GM23338 (cell line): ENCODE results near the gene AGBL4.

Experiments used
- CREB1 ChIP-seq: fragments of 250-450 bp; sonication (Bioruptor Pico); IDR thresholded peaks from 2 replicates; pipeline ENCODE4 v1.5.0; 2020; ENCODE audit warnings: low read depth, mild to moderate bottlenecking, moderate library complexity
- CTCF ChIP-seq, 2 experiments: fragments of 200-600 bp in 1 of 2; sonication (generic) in 1 of 2; conservative IDR thresholded peaks; 2 replicates each; pipeline versions ENCODE4 v1.5.1 to v1.6.1; 2016 to 2017; ENCODE audit warnings: antibody characterized with exemption in 2 of 2, low read depth in 2 of 2, mild to moderate bottlenecking in 2 of 2, moderate library complexity in 1 of 2
- ETS1 ChIP-seq: IDR thresholded peaks from 2 replicates; pipeline ENCODE4 v1.6.1; 2016; ENCODE audit warnings: antibody characterized with exemption
- EZH2 ChIP-seq: fragments of 200-600 bp; sonication (generic); IDR thresholded peaks from one replicate; pipeline ENCODE4 v1.8.0; 2017; ENCODE audit warnings: antibody characterized with exemption, mild to moderate bottlenecking, low read depth; ENCODE audit not compliant: unreplicated experiment
- EZH2phosphoT487 ChIP-seq: fragments of 200-600 bp; sonication (generic); IDR thresholded peaks from one replicate; pipeline ENCODE4 v1.8.1; 2018; ENCODE audit warnings: antibody characterized with exemption; ENCODE audit not compliant: unreplicated experiment
- JUNB ChIP-seq: IDR thresholded peaks from one replicate; pipeline ENCODE4 v1.6.1; 2016; ENCODE audit warnings: antibody characterized with exemption; ENCODE audit not compliant: unreplicated experiment
- POLR2AphosphoS5 ChIP-seq: IDR thresholded peaks from 2 replicates; pipeline ENCODE4 v1.6.1; 2016; ENCODE audit warnings: antibody characterized with exemption, low read depth
- STAT1 ChIP-seq: IDR thresholded peaks from one replicate; pipeline ENCODE4 v1.6.1; 2016; ENCODE audit warnings: antibody characterized with exemption; ENCODE audit not compliant: unreplicated experiment
- ZNF114 ChIP-seq: fragments of 250-450 bp; sonication (Bioruptor Pico); IDR thresholded peaks from 2 replicates; pipeline ENCODE4 v1.5.0; 2020; ENCODE audit warnings: mild to moderate bottlenecking, moderate library complexity
- ZNF331 ChIP-seq: fragments of 250-450 bp; sonication (Bioruptor Pico); IDR thresholded peaks from 2 replicates; pipeline ENCODE4 v1.5.0; 2020; ENCODE audit warnings: low read depth, mild to moderate bottlenecking, moderate library complexity
- TF ChIP-seq, protein P1 (sequence below): IDR thresholded peaks from one replicate; pipeline ENCODE4 v1.6.1; 2018; ENCODE audit warnings: antibody characterized with exemption; ENCODE audit not compliant: unreplicated experiment

DNA sequence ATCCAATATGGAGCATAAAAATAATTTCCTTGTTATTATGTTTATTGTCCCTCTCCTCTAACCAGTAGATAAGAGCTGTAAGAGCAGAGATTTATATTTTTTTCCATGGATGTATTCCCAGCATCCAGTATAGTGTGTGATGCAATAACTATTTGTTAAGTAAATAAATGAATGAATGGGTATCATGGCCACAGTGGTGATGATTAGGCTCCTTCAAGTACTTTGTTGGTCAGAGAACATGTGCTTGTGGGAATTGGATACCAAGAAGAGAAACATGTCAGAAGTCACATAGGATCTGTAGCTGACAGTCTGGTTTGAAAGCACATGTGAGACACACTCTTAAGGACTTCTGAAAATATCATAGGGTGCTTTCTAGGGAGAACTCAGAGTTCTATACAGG is 588.5 kb downstream of the AGBL4 start:
- TF ChIP-seq CTCF (conservative IDR thresholded peaks at IDR 0.05; ENCODE audit: low read depth in 2 of 2), result no peak
- TF ChIP-seq EZH2phosphoT487, result no peak
- TF ChIP-seq, protein P1, sequence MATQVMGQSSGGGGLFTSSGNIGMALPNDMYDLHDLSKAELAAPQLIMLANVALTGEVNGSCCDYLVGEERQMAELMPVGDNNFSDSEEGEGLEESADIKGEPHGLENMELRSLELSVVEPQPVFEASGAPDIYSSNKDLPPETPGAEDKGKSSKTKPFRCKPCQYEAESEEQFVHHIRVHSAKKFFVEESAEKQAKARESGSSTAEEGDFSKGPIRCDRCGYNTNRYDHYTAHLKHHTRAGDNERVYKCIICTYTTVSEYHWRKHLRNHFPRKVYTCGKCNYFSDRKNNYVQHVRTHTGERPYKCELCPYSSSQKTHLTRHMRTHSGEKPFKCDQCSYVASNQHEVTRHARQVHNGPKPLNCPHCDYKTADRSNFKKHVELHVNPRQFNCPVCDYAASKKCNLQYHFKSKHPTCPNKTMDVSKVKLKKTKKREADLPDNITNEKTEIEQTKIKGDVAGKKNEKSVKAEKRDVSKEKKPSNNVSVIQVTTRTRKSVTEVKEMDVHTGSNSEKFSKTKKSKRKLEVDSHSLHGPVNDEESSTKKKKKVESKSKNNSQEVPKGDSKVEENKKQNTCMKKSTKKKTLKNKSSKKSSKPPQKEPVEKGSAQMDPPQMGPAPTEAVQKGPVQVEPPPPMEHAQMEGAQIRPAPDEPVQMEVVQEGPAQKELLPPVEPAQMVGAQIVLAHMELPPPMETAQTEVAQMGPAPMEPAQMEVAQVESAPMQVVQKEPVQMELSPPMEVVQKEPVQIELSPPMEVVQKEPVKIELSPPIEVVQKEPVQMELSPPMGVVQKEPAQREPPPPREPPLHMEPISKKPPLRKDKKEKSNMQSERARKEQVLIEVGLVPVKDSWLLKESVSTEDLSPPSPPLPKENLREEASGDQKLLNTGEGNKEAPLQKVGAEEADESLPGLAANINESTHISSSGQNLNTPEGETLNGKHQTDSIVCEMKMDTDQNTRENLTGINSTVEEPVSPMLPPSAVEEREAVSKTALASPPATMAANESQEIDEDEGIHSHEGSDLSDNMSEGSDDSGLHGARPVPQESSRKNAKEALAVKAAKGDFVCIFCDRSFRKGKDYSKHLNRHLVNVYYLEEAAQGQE, result no peak
- TF ChIP-seq POLR2AphosphoS5, result no peak
- TF ChIP-seq JUNB, result no peak
- no peak for TF ChIP-seq EZH2
- TF ChIP-seq ZNF114, result no peak
- TF ChIP-seq STAT1, result no peak
- TF ChIP-seq CREB1 (CRISPR knock-in tag), result no peak
- no peak for TF ChIP-seq ETS1
- no peak for TF ChIP-seq ZNF331 (CRISPR knock-in tag)
